ENCODE data around the gene D2HGDH.
"Not testable (repeated sequence)": the region's sequence is repeated elsewhere in the genome, so short reads cannot be mapped to it uniquely, and the experiment has no call there.

Gene D2HGDH

DNA sequence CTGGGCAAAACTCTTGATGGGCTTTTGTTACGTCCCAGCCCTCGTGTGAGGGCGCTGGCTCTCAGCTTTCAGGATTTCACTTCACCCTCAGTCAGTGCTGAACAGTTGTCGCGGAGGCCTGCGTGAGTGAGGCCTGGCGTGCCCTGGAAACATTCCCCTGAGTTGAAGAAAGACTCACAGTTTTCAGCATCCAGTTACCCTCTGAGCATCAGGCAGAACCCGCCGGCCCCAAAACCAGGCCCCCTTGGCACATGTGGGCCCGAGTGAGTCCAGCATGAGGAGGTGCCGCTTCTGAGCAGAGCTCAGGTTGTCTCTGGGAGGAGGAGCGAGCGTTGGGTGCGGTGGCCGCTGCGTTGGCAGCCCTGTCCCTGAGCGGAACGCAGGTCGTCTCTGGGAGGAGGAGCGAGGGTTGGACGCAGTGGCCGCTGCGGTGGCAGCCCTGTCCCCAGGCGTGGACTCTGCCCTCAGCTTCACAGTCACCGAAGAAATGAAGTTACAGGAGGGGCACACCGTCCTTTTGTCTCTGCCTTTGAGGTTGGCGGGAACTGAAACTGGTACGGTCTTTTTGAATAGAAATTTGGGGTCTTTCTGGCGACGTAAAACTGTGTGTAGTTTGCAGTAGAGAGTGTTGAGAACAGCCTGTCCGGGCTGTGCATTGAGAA lies 74.4 kb downstream of the D2HGDH start, which contains the start of gene NEU4:
NEU4 (plus strand) TSS at position 473 of the 662 bp plus-strand sequence. CDS start 5,292 bp downstream, outside the sequence.
- DNase-seq (ENCODE audit: low spot score), result peak; percentile 17

DNA sequence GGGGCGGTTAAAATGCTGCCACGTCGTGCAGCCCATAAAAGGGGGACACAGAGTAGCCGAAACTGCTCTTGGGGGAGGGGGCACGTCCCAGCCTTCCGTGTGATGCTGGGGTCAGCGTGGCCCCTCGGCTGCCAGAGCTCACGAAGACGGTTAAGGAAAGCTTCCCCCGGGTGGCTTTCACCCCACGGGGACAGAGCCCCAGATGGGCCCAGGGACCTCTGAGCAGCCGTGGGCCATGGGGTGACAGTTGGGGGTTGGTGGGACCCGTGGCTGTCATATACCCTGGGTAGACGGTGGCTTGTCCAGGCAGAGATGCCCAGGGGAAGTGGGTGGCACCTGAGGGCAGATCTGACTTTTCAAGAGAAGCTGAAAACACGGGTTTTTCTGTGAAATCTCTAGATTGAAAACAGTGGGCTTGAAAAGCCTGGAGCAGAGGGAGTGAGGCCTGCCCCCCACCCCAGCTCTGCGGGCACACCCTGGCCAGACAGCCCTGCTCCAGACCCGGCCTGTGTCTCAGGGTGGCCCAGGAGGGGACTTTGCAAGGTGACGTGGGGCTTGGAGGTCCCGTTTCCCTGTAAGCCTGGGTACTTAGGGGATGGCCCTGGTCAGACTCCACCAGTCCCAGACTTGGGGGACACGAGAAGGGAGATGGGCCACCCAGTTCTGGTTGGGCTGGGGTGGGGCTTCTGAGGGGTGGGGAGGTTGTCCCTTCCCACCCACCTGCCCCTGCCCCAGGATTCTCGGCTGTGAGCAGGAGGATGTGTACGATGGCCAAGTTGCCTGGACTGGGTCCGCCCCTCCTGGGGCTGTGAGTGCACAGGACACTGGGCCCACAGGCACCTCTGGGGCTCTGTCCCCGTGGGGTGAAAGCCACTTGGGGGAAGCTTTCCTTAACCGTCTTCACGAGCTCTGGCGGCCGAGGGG lies 75.2 kb downstream of the D2HGDH start:
- DNase-seq (ENCODE audit: low spot score), result no peak

- DNase-seq (ENCODE audit: low spot score), result no peak
These were observed 76.1 kb downstream of the D2HGDH start for GRCh38 chr2:241810307-241811200.

- no peak for DNase-seq (ENCODE audit: low spot score)
These were observed 76.9 kb downstream of the D2HGDH start for GRCh38 chr2:241811201-241811951.

DNA sequence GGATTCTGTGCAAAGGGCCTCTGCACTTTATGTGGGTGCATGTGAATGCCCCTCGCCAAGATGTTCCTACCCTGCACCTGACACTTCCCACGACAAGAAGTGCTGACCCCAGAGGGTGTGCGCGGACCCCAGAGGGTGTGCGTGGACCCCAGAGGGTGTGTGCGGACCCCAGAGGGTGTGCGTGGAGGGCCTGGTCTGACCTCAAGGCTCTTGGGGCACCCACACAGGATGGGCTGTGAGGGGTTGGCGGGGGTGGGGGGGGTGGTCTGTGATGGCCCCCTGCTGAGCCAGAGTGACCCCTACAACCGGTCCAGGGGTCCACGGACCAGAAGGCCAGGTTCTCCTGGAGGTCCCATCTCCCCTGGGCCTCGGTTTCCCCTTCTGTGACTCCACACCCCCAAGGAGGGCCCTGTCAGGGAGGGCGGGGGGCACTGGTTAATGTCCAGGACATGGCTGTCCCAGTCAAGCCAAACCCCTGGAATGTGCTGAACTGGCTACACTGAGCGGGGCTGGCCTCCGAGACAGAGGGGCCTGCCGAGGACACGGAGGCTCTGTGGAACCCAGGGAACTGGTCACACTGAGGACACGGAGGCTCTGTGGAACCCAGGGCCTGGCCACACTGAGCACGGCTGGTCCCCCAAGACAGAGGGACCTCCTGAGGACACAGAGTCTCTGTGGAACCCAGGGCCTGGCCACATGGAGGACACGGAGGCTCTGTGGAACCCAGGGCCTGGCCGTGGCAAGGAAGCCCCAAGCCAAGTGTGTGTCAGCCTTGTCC lies 77.7 kb downstream of the D2HGDH start:
- no peak for DNase-seq (ENCODE audit: low spot score)

DNA sequence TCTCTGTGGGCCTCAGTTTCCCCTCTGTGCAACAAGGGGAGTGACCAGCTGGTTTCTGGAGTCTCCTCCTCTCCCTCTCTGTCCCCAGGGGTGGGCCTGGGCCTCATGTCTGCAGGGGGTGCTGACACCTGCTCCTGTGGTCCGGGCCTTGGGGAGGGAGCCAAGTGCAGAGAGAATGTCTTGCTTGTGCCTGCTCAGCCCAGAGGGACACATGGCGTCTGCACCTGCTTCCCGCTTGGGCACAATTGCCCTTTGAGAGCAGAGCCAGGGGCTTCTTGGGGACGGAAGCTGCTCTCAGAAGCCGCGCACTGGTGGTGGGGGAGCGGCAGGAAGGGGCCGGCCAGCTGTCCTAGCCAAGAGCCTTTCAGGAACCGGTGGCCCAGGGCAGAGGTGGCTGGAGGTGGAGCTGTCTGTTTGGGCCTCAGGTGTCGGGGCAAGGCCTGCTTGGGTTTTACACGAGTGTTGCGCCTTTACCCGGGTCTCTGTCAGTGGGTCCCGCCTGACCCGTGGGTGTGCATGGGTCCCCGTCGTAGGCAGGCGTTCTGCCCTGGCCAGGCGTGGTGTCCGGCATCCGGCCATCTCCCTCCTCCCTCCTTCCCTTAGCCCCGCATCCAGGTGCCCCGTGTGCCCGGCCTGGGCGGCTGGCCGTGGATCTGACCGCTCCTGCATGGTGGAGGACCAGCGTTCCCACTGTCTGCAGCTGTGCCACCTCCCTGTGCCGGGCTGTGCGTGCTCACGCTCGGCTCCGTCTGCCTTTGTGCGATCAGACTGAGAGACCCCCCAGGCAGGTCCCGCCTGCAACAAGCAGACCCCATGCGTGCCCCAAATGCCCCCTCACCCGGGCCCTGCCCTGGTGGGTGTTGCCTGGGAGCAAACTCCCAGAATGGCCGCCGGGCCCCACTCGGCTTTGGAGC lies 78.6 kb downstream of the D2HGDH start:
- no peak for DNase-seq (ENCODE audit: low spot score)

GRCh38 chr2:241813644-241814392 lies 79.4 kb downstream of the D2HGDH start:
- DNase-seq (ENCODE audit: low spot score), result no peak

- DNase-seq (ENCODE audit: low spot score), result no peak
These were observed 79.9 kb downstream of the D2HGDH start for GRCh38 chr2:241814393-241814642.

DNA sequence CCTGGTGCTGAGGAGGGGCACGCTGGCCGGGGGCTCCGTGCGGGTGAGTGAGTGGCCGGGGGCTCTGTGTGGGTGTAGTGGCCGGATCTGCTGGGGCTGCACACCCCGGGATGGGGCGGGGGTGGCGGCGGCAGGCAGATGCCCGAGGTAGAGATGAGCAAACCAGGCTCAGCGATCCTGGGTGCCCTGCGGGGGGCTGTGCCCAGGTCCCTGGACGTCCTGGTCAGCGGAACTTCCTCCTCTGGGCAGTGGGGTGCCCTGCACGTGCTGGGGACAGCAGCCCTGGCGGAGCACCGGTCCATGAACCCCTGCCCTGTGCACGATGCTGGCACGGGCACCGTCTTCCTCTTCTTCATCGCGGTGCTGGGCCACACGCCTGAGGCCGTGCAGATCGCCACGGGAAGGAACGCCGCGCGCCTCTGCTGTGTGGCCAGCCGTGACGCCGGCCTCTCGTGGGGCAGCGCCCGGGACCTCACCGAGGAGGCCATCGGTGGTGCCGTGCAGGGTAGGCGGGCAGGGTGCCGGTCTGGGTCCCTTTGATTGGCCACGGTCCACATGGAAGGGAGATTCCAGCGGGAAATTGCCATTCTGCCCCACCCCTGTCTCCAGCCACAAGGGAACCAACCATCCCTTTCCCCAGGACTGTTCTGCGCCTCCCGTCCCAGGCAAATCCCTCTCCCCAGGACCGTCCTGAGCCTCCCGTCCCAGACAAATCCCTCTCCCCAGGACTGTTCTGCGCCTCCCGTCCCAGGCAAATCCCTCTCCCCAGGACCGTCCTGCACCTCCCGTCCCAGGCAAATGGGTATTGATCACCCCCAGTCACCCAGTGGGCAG lies 80.4 kb downstream of the D2HGDH start:
- DNase-seq (ENCODE audit: low spot score), result no peak

- no peak for DNase-seq (ENCODE audit: low spot score)
These were observed 81.3 kb downstream of the D2HGDH start for GRCh38 chr2:241815477-241816430.

DNA sequence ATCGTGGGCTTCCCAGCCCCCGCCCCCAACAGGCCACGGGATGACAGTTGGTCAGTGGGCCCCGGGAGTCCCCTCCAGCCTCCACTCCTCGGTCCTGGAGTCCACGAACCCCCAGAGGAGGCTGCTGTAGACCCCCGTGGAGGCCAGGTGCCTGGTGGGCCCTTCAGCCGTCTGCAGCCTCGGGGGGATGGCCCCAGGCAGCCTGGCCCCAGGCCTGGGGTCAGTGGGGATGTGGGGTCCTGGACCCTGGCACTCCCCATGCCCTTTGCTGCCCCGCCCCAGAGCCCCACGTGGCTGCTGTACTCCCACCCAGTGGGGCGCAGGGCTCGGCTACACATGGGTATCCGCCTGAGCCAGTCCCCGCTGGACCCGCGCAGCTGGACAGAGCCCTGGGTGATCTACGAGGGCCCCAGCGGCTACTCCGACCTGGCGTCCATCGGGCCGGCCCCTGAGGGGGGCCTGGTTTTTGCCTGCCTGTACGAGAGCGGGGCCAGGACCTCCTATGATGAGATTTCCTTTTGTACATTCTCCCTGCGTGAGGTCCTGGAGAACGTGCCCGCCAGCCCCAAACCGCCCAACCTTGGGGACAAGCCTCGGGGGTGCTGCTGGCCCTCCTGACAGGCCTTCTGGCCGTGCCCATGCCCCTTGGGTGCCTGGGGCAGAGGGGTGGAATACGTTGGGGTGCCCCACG lies 82.1 kb downstream of the D2HGDH start:
- DNase-seq (ENCODE audit: low spot score), result no peak

GRCh38 chr2:241817126-241817820 lies 82.8 kb downstream of the D2HGDH start:
- no peak for DNase-seq (ENCODE audit: low spot score)

- DNase-seq (ENCODE audit: low spot score), result not testable (repeated sequence)
These were observed 83.4 kb downstream of the D2HGDH start for GRCh38 chr2:241817821-241818215.

Data from SW480 (cell line).